HepG2 (cell line): ENCODE results near the gene TUT4. TPM values are rescaled to one million over a fixed set of nuclear protein-coding genes. Genes with fewer than 3 reads are reported as not detected.

Experiments
- ATAC-seq: fragments of 200-7000 bp; cut with Tn5 transposase; 3 replicates; pipeline ENCODE4 v1.9.1; 2020; ENCODE audit warnings: mild to moderate bottlenecking, moderate library complexity
- BruUV-seq: library from RNA; stranded (reverse); fragments of 400-500 nt; replicated peaks from 2 replicates; lab custom pipeline; 2021; lab: Mats Ljungman, UMichigan
- CTCF ChIA-PET: fragments of 300-600 bp; formaldehyde crosslinking; extraction: SDS; loops from one replicate; lab custom pipeline; 2021; ENCODE audit warnings: low total read pairs, inconsistent platforms, low intra/inter-chr PET ratio; lab: Yijun Ruan, JAX
- POLR2A ChIA-PET: fragments of 350-600 bp; sonication (Branson Sonifier 250); formaldehyde crosslinking; loops from one replicate; lab custom pipeline; 2020; ENCODE audit warnings: antibody characterized with exemption, inconsistent platforms; lab: Yijun Ruan, JAX
- DNase-seq: peaks from one replicate; pipeline ENCODE4 v3.0.0-alpha.2; 2015; ENCODE audit warnings: low spot score
- FAIRE-seq: peaks from 3 replicates; lab custom pipeline; 2011; peaks lifted over from hg19 to GRCh38; lab: Jason Lieb, UNC
- H2AFZ ChIP-seq: one replicate; pipeline ENCODE4 v1.6.1; 2011; ENCODE audit warnings: low read length, inconsistent platforms
- H3K27ac ChIP-seq: fragments of 300-600 bp; 3 replicates; pipeline ENCODE4 v1.8.0; 2011; ENCODE audit warnings: mixed run types, mild to moderate bottlenecking, mixed read lengths, low read length, inconsistent platforms; ENCODE audit not compliant: insufficient read depth; ENCODE audit errors: extremely low read length
- H3K27me3 ChIP-seq, 2 experiments: fragments of 200-600 bp in 1 of 2; 2 replicates in 1 of 2; 3 replicates in 1 of 2; pipeline versions ENCODE4 v1.6.0 to v1.8.0; 2011; ENCODE audit warnings: low read length in 2 of 2, mild to moderate bottlenecking in 2 of 2, moderate library complexity in 2 of 2, inconsistent platforms in 1 of 2; ENCODE audit not compliant: insufficient read depth in 2 of 2, control insufficient read depth in 1 of 2
- H3K36me3 ChIP-seq, 2 experiments: fragments of 200-600 bp in 1 of 2; replicated peaks in 1 of 2; 2 replicates in 1 of 2; 3 replicates in 1 of 2; pipeline versions ENCODE4 v1.5.1 to v1.8.0; 2011; ENCODE audit warnings: low read length in 2 of 2, inconsistent platforms in 1 of 2; ENCODE audit not compliant: insufficient read depth in 2 of 2, control insufficient read depth in 1 of 2
- H3K4me1 ChIP-seq: 2 replicates; pipeline ENCODE4 v1.5.1; 2012; ENCODE audit warnings: low read length, inconsistent platforms; ENCODE audit not compliant: insufficient read depth
- H3K4me2 ChIP-seq: 2 replicates; pipeline ENCODE4 v1.6.0; 2011; ENCODE audit warnings: low read depth, low read length, inconsistent platforms
- H3K4me3 ChIP-seq, 3 experiments: fragments of 200-600 bp in 1 of 3; sonication (generic), shearing (Covaris generic) in 1 of 3; replicated peaks in 1 of 3; 2 replicates each; pipeline ENCODE4 v1.5.1; 2011 to 2016; ENCODE audit warnings: low read length in 3 of 3, inconsistent platforms in 2 of 3, low read depth in 2 of 3, mild to moderate bottlenecking in 2 of 3, control low read depth in 1 of 3, mixed read lengths in 1 of 3; ENCODE audit not compliant: insufficient read depth in 1 of 3
- H3K79me2 ChIP-seq: one replicate; pipeline ENCODE4 v1.6.1; 2011; ENCODE audit warnings: low read length, inconsistent platforms; ENCODE audit not compliant: insufficient read depth
- H3K9ac ChIP-seq: 2 replicates; pipeline ENCODE4 v1.6.0; 2011; ENCODE audit warnings: mild to moderate bottlenecking, low read depth, low read length, inconsistent platforms; ENCODE audit not compliant: insufficient read depth
- H3K9me3 ChIP-seq: 2 replicates; pipeline ENCODE4 v1.5.1; 2012; ENCODE audit warnings: mild to moderate bottlenecking, low read length
- H4K20me1 ChIP-seq: 2 replicates; pipeline ENCODE4 v1.6.0; 2011; ENCODE audit warnings: inconsistent platforms, mild to moderate bottlenecking, low read length, moderate library complexity; ENCODE audit not compliant: insufficient read depth
- ARNTL ChIP-seq: sonication (generic); formaldehyde crosslinking; IDR thresholded peaks from 2 replicates; pipeline ENCODE4 v1.4.0; 2020; ENCODE audit warnings: mild to moderate bottlenecking, missing genetic modification reagents
- KDM2A ChIP-seq: sonication (generic); formaldehyde crosslinking; IDR thresholded peaks from 2 replicates; pipeline ENCODE4 v1.4.0; 2020; ENCODE audit warnings: low read depth, missing genetic modification reagents, borderline replicate concordance
- MAF1 ChIP-seq: sonication (generic); formaldehyde crosslinking; IDR thresholded peaks from 2 replicates; pipeline ENCODE4 v1.5.0; 2020; ENCODE audit warnings: missing genetic modification reagents, borderline replicate concordance
- MAFF ChIP-seq: IDR thresholded peaks from 2 replicates; pipeline ENCODE4 v1.6.1; 2011; ENCODE audit warnings: low read depth, low read length, improper control_type of control experiment
- MAFK ChIP-seq, 2 experiments: IDR thresholded peaks in 1 of 2; conservative IDR thresholded peaks in 1 of 2; 2 replicates each; pipeline ENCODE4 v1.6.1; 2011; ENCODE audit warnings: improper control_type of control experiment in 2 of 2, low read length in 2 of 2
- MTA3 ChIP-seq: sonication (generic); formaldehyde crosslinking; IDR thresholded peaks from 2 replicates; pipeline ENCODE4 v1.4.0; 2020; ENCODE audit warnings: missing genetic modification reagents
- PTBP1 ChIP-seq: fragments of 200-400 bp; formaldehyde crosslinking; IDR thresholded peaks from 2 replicates; pipeline ENCODE4 v1.6.1; 2018; ENCODE audit warnings: low read length, low read depth; ENCODE audit not compliant: poor library complexity, severe bottlenecking
- RBFOX2 ChIP-seq: fragments of 200-400 bp; formaldehyde crosslinking; IDR thresholded peaks from 2 replicates; pipeline ENCODE4 v1.6.1; 2017; ENCODE audit warnings: low read depth, mild to moderate bottlenecking, low read length
- TBP ChIP-seq: sonication (generic); formaldehyde crosslinking; IDR thresholded peaks from 2 replicates; pipeline ENCODE4 v1.5.0; 2020; ENCODE audit warnings: missing genetic modification reagents
- ZNF263 ChIP-seq: sonication (generic); formaldehyde crosslinking; IDR thresholded peaks from 2 replicates; pipeline ENCODE4 v1.4.0; 2020; ENCODE audit warnings: missing genetic modification reagents
- ZNF512 ChIP-seq: sonication (generic); formaldehyde crosslinking; IDR thresholded peaks from 2 replicates; pipeline ENCODE4 v1.4.0; 2020; ENCODE audit warnings: mild to moderate bottlenecking, missing genetic modification reagents
- ZNF546 ChIP-seq: sonication (generic); formaldehyde crosslinking; conservative IDR thresholded peaks from 2 replicates; pipeline ENCODE4 v1.8.1; 2023; ENCODE audit warnings: mild to moderate bottlenecking, missing genetic modification reagents
- ZNF777 ChIP-seq: sonication (generic); formaldehyde crosslinking; IDR thresholded peaks from 2 replicates; pipeline ENCODE4 v1.4.0; 2020; ENCODE audit warnings: missing genetic modification reagents
- whole genome bisulfite sequencing: methylation state at CpG from one replicate; pipeline ENCODE4 v1.1.6; 2017; ENCODE audit warnings: low lambda C conversion rate; 5-methylcytosine and 5-hydroxymethylcytosine counted together
- in situ Hi-C: cut with HindIII; loops from 2 replicates; pipeline ENCODE4 v1.10.0; 2017; ENCODE audit warnings: low pct_unique_long_range_greater_than_20kb; ENCODE audit not compliant: extremely low pct_ligation_motif_present
- intact Hi-C: fragments of 100-400 bp; cut with micrococcal nuclease; formaldehyde crosslinking; loops from one replicate; pipeline ENCODE4 v1.10.0; 2022; ENCODE audit not compliant: unreplicated experiment
- polyA plus RNA-seq, 8 experiments: library from polyadenylated mRNA; depleted of rRNA in 3 of 8; stranded (reverse) in 7 of 8; unstranded in 1 of 8; fragments of >200 nt; fragmentation: Illumina TruSeq in 4 of 8; extraction: Trizol in 4 of 8; gene quantifications; 2 replicates each; pipeline versions ENCODE4 v1.2.1 to v1.2.3, GENCODE V29; 2011 to 2016; ENCODE audit warnings: low read depth in 4 of 8, missing spikeins in 1 of 8, mixed read lengths in 1 of 8; ENCODE audit not compliant: insufficient read depth in 1 of 8
- total RNA-seq, 5 experiments: library from RNA; depleted of rRNA; stranded (reverse); fragments of >200 nt; fragmentation: Illumina TruSeq; extraction: Trizol; gene quantifications; 2 replicates each; pipeline ENCODE4 v1.2.3, GENCODE V29; 2016; ENCODE audit warnings: low read depth in 1 of 5
- TF ChIP-seq, protein P1 (sequence below): sonication (generic); formaldehyde crosslinking; IDR thresholded peaks from 2 replicates; pipeline ENCODE4 v1.9.0; 2022; ENCODE audit warnings: missing genetic modification reagents, mild to moderate bottlenecking, borderline replicate concordance
- TF ChIP-seq, protein P2 (sequence below): sonication (generic); formaldehyde crosslinking; IDR thresholded peaks from 2 replicates; pipeline ENCODE4 v1.5.1; 2020; ENCODE audit warnings: mild to moderate bottlenecking, missing genetic modification reagents
- TF ChIP-seq, protein P3 (sequence below): sonication (generic); formaldehyde crosslinking; IDR thresholded peaks from 2 replicates; pipeline ENCODE4 v1.5.0; 2020; ENCODE audit warnings: missing genetic modification reagents, mild to moderate bottlenecking, borderline replicate concordance

Gene TUT4
- total and polyA plus RNA-seq, 2 of the 13 experiments (the other 11 are each of a cell fraction or from before 2014, with no cell fraction given): 44.7 to 53.5 TPM

- H3K4me1 ChIP-seq: peaks cover 31% of the 10 kb centered on the region
- POLR2A ChIA-PET: interaction anchor here (1.5 to 1.6 kb wide), 2 partner anchors 48 to 51 kb away, joined by 7 read pairs; partner anchors contain the start of gene TUT4
- in situ Hi-C loops (no loop called here), intact Hi-C loops (loop anchor here (10.0 kb wide), 1 partner anchor 53 kb away; no protein-coding TSS in a partner anchor)
- H3K27ac ChIP-seq: no peak overlapping the region
- peak overlapping the region; percentile 64 for H3K9ac ChIP-seq
- peak overlapping the region; percentile 87 for H3K4me2 ChIP-seq
- TF ChIP-seq MAFF (peak; percentile 40; the same call in 1 of the 2 replicates), MAFK (conservative IDR thresholded peaks at IDR 0.05 in 1 of 2, IDR thresholded peaks at IDR 0.05 in 1 of 2; ENCODE audit: low read length in 2 of 2) (peak; percentile 54 to 66), ZNF512 (CRISPR knock-in tag) (no peak), ZNF777 (no peak), TBP (CRISPR knock-in tag) (no peak), ZNF546 (CRISPR knock-in tag) (no peak), RBFOX2 (no peak), KDM2A (peak; percentile 2; the same call in 1 of the 2 replicates), ZNF263 (CRISPR knock-in tag) (0 out of 2 replicates have a peak, but pooled peaks have one; percentile 26), ARNTL (CRISPR knock-in tag) (no peak), MTA3 (CRISPR knock-in tag) (no peak), PTBP1 (no peak), MAF1 (CRISPR knock-in tag) (no peak)
- TF ChIP-seq, protein P1, sequence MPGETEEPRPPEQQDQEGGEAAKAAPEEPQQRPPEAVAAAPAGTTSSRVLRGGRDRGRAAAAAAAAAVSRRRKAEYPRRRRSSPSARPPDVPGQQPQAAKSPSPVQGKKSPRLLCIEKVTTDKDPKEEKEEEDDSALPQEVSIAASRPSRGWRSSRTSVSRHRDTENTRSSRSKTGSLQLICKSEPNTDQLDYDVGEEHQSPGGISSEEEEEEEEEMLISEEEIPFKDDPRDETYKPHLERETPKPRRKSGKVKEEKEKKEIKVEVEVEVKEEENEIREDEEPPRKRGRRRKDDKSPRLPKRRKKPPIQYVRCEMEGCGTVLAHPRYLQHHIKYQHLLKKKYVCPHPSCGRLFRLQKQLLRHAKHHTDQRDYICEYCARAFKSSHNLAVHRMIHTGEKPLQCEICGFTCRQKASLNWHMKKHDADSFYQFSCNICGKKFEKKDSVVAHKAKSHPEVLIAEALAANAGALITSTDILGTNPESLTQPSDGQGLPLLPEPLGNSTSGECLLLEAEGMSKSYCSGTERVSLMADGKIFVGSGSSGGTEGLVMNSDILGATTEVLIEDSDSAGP (CRISPR knock-in tag): 0 out of 2 replicates have a peak, but pooled peaks have one; percentile 17
- TF ChIP-seq, protein P2, sequence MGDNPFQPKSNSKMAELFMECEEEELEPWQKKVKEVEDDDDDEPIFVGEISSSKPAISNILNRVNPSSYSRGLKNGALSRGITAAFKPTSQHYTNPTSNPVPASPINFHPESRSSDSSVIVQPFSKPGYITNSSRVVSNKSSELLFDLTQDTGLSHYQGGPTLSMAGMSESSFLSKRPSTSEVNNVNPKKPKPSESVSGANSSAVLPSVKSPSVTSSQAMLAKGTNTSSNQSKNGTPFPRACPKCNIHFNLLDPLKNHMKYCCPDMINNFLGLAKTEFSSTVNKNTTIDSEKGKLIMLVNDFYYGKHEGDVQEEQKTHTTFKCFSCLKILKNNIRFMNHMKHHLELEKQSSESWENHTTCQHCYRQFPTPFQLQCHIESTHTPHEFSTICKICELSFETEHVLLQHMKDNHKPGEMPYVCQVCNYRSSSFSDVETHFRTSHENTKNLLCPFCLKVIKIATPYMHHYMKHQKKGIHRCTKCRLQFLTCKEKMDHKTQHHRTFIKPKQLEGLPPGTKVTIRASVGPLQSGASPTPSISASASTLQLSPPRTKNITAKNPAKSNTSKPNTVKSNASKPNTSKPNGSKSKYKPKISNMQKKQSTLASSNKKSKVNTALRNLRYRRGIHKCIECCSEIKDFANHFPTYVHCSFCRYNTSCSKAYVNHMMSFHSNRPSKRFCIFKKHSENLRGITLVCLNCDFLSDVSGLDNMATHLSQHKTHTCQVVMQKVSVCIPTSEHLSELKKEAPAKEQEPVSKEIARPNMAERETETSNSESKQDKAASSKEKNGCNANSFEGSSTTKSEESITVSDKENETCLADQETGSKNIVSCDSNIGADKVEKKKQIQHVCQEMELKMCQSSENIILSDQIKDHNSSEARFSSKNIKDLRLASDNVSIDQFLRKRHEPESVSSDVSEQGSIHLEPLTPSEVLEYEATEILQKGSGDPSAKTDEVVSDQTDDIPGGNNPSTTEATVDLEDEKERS: no peak
- TF ChIP-seq, protein P3, sequence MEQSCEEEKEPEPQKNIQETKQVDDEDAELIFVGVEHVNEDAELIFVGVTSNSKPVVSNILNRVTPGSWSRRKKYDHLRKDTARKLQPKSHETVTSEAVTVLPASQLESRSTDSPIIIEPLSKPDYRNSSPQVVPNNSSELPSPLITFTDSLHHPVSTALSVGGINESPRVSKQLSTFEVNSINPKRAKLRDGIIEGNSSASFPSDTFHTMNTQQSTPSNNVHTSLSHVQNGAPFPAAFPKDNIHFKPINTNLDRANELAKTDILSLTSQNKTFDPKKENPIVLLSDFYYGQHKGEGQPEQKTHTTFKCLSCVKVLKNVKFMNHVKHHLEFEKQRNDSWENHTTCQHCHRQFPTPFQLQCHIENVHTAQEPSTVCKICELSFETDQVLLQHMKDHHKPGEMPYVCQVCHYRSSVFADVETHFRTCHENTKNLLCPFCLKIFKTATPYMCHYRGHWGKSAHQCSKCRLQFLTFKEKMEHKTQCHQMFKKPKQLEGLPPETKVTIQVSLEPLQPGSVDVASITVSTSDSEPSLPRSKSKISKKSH: no peak
- no peaks in the 10 kb centered on the region for H3K36me3 ChIP-seq
- BruUV-seq: no TSS peak
- CTCF ChIA-PET: no interaction called here
- no peaks in the 10 kb centered on the region for H4K20me1 ChIP-seq
- no peaks in the 10 kb centered on the region for H3K9me3 ChIP-seq
- no peaks in the 10 kb centered on the region for H3K27me3 ChIP-seq
- WGBS: 22% methylated on average over 3 of the region's 3 CpGs
- FAIRE-seq (no peak), ATAC-seq (peak; percentile 23), DNase-seq (no peak)
- no peak overlapping the region for H2AFZ ChIP-seq
- H3K79me2 ChIP-seq: no peaks in the 10 kb centered on the region
- H3K4me3 ChIP-seq: peak overlapping the region; percentile 49 to 69 (median 56); a peak in 5 of 6 replicates
These were observed 48.6 kb upstream of the TUT4 start for GRCh38 chr1:52601519-52601918.
